Lower lobe of right lung (tissue), 2 donors: Measurements from ENCODE around the gene SORCS2. TPM values are rescaled to one million over a fixed set of nuclear protein-coding genes. Genes with fewer than 3 reads are reported as not detected.

ENCODE experiments used
- ATAC-seq, 2 donors: fragments of 200-7000 bp; cut with Tn5 transposase; one replicate each; pipeline ENCODE4 v1.9.1; 2020 to 2022; ENCODE audit warnings: mild to moderate bottlenecking in 2 of 2, moderate library complexity in 2 of 2
- DNase-seq: peaks from one replicate; pipeline ENCODE4 v3.0.0-alpha.2; 2020
- H3K27ac ChIP-seq: fragments of 200-600 bp; one replicate; pipeline ENCODE4 v1.8.0; 2022
- H3K27me3 ChIP-seq: fragments of 200-600 bp; one replicate; pipeline ENCODE4 v1.8.0; 2022; ENCODE audit warnings: low read depth
- H3K36me3 ChIP-seq: fragments of 200-600 bp; one replicate; pipeline ENCODE4 v1.8.0; 2022; ENCODE audit warnings: mild to moderate bottlenecking
- H3K4me1 ChIP-seq: fragments of 200-600 bp; one replicate; pipeline ENCODE4 v1.8.0; 2022
- H3K4me3 ChIP-seq: fragments of 200-600 bp; one replicate; pipeline ENCODE4 v1.8.0; 2022; ENCODE audit warnings: mild to moderate bottlenecking
- H3K9me3 ChIP-seq: fragments of 200-600 bp; one replicate; pipeline ENCODE4 v1.8.0; 2022
- intact Hi-C: fragments of 100-400 bp; cut with DNase I; formaldehyde crosslinking; loops from one replicate; pipeline ENCODE4 v1.11.0; 2022
- total RNA-seq: library from RNA; stranded (reverse); fragmentation: NEBNext Ultra II Directional; extraction: Animal tissue kit (Norgen Biotek cat#: 25700); gene quantifications from one replicate; pipeline ENCODE4 v1.2.1, GENCODE V29; 2021
- TF ChIP-seq, protein P1 (sequence below): fragments of 200-600 bp; IDR thresholded peaks from one replicate; pipeline ENCODE4 v1.8.0; 2022; ENCODE audit warnings: antibody characterized with exemption, mild to moderate bottlenecking
- donor health status: DM: no; HTN: yes; CAD: no; lungs with severe emphysema.

SORCS2 gene
- total RNA-seq, 1 donor from 2014 or later = 5.8 TPM

DNA sequence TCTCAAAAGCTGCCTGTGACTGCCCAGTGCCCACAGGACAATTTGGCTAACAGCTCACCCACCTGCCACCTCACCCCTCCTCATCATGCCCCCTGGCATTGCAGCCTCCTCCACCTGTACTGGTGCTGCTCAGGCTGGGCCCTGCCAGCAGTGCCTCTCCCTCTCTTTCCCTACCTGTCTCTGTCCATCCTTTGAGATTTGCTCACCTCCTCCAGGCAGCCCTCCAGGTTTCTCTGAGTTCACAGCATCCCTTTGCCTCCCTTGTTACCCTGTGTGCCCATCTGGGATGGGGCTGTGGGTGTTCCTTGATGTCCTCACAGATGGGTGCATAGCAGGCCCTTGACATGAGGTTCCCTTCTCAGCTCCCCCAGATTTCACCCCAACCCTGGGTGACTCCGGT is 522.4 kb downstream of the SORCS2 start:
- Histone ChIP-seq H3K4me3 (no peak overlapping the region), H3K9me3 (no peaks in the 10 kb centered on the region), H3K27ac (no peak overlapping the region), H3K27me3 (peaks cover 12% of the 10 kb centered on the region), H3K36me3 (no peaks in the 10 kb centered on the region), H3K4me1 (peaks cover 5% of the 10 kb centered on the region)
- intact Hi-C loops = no loop called here
- ATAC-seq (no peak), DNase-seq (no peak)
- TF ChIP-seq, protein P1, sequence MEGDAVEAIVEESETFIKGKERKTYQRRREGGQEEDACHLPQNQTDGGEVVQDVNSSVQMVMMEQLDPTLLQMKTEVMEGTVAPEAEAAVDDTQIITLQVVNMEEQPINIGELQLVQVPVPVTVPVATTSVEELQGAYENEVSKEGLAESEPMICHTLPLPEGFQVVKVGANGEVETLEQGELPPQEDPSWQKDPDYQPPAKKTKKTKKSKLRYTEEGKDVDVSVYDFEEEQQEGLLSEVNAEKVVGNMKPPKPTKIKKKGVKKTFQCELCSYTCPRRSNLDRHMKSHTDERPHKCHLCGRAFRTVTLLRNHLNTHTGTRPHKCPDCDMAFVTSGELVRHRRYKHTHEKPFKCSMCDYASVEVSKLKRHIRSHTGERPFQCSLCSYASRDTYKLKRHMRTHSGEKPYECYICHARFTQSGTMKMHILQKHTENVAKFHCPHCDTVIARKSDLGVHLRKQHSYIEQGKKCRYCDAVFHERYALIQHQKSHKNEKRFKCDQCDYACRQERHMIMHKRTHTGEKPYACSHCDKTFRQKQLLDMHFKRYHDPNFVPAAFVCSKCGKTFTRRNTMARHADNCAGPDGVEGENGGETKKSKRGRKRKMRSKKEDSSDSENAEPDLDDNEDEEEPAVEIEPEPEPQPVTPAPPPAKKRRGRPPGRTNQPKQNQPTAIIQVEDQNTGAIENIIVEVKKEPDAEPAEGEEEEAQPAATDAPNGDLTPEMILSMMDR = no peak

DNA sequence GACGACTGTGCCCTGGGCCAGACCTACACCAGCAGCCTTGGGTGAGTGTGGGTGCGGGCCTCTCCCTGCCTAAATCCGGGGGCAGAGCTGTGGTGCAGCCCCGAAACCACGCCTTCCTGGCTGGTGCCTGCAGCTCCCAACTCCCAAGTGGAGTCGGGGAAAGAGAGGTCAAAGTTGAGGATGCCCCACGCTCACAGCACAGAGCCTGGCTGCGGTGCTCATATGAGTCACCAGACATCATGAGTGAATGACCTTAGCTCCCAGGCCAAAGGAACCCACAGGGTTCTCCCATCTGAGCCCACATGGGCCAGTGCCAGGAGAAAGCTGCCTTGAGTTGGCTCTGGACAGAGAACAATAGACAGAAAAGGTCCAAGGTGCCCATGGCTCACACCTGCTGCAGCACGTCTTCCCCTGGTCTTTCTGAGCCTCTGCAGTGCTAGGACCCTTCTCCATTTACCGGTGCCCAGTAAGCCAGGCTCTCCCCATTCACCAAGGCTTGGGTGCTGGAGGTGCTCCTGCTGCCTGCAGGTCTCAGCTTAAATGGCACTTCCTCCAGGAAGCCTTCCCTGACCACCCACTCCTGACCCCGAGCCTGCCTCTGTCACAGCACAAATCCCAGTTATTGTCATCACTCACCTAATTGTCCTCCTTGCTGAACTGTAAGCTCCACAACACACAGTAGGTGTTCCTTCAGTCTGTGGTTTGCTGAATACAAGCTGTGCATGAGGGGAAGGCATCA is 523.1 kb downstream of the SORCS2 start:
- no peak for ATAC-seq
- TF ChIP-seq, protein P1 = no peak
- intact Hi-C loops = no loop called here

DNA sequence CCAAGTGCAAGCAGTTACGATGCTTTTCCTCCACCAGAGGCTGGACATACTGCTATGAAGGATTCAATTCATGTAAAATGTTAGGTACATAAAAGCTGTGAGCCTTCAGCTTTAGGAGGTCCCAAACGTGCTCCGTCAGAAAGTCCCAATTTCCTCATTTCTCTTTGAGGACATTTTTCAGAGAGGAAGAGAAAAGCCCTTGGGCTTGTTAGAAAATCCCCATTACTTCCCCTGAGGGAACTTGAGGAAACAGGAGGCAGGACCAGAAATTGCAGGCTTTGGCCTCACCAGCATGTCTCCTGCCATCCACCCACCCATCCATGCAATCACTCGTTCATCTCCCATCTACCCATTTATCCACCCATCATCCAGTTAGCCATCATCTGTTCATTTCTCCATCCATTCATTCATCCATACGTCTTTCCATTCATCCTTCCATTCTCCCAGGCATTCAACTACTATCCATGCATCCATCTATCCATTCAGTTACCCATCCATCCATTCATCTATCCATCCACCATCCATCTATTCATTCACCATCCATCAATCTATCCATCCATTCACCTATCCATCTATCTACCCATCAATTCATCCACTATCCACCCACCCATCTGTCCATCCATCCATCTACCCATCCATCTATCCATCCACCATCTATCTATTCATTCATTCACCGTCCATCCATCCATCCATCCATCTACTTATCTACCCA is 523.8 kb downstream of the SORCS2 start:
- DNase-seq (no peak), ATAC-seq (no peak)
- Histone ChIP-seq H3K9me3 (no peaks in the 10 kb centered on the region), H3K4me1 (peaks cover 5% of the 10 kb centered on the region), H3K27ac (no peak overlapping the region), H3K27me3 (peaks cover 19% of the 10 kb centered on the region), H3K36me3 (no peaks in the 10 kb centered on the region), H3K4me3 (no peak overlapping the region)
- TF ChIP-seq, protein P1 = no peak
- intact Hi-C loops = no loop called here

More for the DNA sequence above, 523.1 kb downstream of the SORCS2 start:
- Histone ChIP-seq H3K27ac (no peak overlapping the region), H3K4me3 (no peak overlapping the region), H3K9me3 (no peaks in the 10 kb centered on the region), H3K36me3 (no peaks in the 10 kb centered on the region), H3K27me3 (peaks cover 14% of the 10 kb centered on the region), H3K4me1 (peaks cover 5% of the 10 kb centered on the region)
- no peak for DNase-seq

DNA sequence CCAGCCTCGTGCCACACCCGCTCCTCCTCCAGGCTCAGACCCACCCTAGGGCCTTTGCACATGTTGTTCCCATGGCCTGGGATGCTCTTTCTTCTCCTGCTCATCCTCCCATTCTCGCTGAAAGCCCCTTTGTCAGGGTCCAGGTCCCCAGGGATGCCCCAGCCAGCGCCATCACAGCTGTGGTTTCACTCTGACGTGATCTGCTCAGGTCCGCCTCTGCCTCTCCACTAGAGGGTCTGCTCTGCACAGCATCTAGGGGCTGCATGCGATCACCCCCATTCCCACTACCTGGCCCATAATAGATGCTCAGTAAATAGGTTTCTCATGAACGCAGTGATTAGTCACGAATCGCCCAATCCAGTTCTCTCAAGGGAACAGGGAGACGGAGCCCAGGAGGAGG is 524.8 kb downstream of the SORCS2 start:
- intact Hi-C loops = no loop called here
- H3K9me3 ChIP-seq = no peaks in the 10 kb centered on the region
- DNase-seq (no peak), ATAC-seq (no peak)
- no peaks in the 10 kb centered on the region for H3K36me3 ChIP-seq
- TF ChIP-seq, protein P1 = no peak
- H3K27ac ChIP-seq = no peak overlapping the region
- peaks cover 19% of the 10 kb centered on the region for H3K27me3 ChIP-seq
- no peak overlapping the region for H3K4me3 ChIP-seq
- peaks cover 5% of the 10 kb centered on the region for H3K4me1 ChIP-seq

DNA sequence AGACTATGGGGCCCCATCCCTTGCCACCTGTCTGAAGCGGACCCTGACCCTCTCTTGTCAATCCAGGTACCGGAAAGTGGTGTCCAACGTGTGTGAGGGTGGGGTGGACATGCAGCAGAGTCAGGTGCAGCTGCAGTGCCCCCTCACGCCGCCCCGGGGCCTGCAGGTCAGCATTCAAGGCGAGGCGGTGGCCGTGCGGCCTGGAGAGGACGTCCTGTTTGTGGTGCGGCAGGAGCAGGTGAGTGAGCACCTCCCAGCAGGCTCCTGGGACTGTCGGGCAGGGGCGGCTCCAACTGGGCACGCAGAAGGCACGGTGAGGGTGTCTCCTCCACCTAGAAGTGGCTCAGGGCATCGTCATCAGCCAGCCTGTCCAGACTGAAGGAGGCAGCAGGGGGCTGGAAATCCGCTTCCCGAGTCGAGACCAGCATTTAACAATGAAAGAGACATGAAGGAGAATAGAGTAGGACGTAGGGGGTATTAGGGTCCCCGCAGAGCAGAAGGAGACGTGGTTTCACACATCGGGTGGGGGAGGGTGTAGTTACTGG is 525.7 kb downstream of the SORCS2 start:
- DNase-seq = no peak
- H3K9me3 ChIP-seq = no peaks in the 10 kb centered on the region
- ATAC-seq = no peak

More for the DNA sequence above, 525.7 kb downstream of the SORCS2 start:
- H3K27ac ChIP-seq = no peak overlapping the region
- TF ChIP-seq, protein P1 = no peak
- intact Hi-C loops = no loop called here
- peaks cover 19% of the 10 kb centered on the region for H3K27me3 ChIP-seq
- H3K36me3 ChIP-seq = no peaks in the 10 kb centered on the region
- no peak overlapping the region for H3K4me3 ChIP-seq
- peaks cover 5% of the 10 kb centered on the region for H3K4me1 ChIP-seq
